K562 treated with DMSO at 1 percent for 48 hours (cell line): ENCODE measurements around the gene UBA1. TPM values are rescaled to one million over a fixed set of nuclear protein-coding genes. Genes with fewer than 3 reads are reported as not detected.

Source experiments
- total RNA-seq: library from RNA; unstranded; fragments of 300-600 nt; gene quantifications from 2 replicates; pipeline ENCODE4 v1.2.3, GENCODE V29; 2022; ENCODE audit warnings: low replicate concordance; ENCODE audit errors: extremely low read depth

UBA1 gene
- 274 TPM in 1 of 2 replicates, not detected in the other for total RNA-seq

GRCh38 chrX:47193475-47194193 lies at the start of gene UBA1:
Gene UBA1 (plus strand): TSS chrX:47193829. CDS start chrX:47198803, 4,974 bp downstream.

GRCh38 chrX:47144626-47145394 lies 48.8 kb upstream of the UBA1 start, which contains the start of the genes NDUFB11 and RBM10:
Gene NDUFB11 (minus strand): TSS chrX:47144702. CDS start chrX:47144679, 23 bp downstream.
Gene RBM10 (plus strand): TSS chrX:47145221. CDS start chrX:47147482, 2,261 bp downstream.

GRCh38 chrX:47218280-47218919 lies 24.8 kb downstream of the UBA1 start, which contains the start of gene CDK16:
Gene CDK16 (plus strand): TSS chrX:47218681. CDS start chrX:47223558, 4,877 bp downstream.

GRCh38 chrX:47232803-47233332 lies 39.2 kb downstream of the UBA1 start, which contains the start of gene USP11:
Gene USP11 (plus strand): TSS chrX:47233009. CDS start chrX:47233044, 35 bp downstream.

Other genes with a start within 250 kb of the UBA1 start
- not detected in 2 replicates for gene RGN, start 115.4 kb upstream of the UBA1 start, total RNA-seq
- gene NDUFB11, start 49.1 kb upstream of the UBA1 start, total RNA-seq, result not detected in 2 replicates
- gene RBM10, start 48.6 kb upstream of the UBA1 start, total RNA-seq, result not detected in 2 replicates
- gene CDK16, start 24.9 kb downstream of the UBA1 start, total RNA-seq, result not detected in 2 replicates
- not detected in 2 replicates for gene USP11, start 39.2 kb downstream of the UBA1 start, total RNA-seq
- not detected in 2 replicates for gene ZNF157, start 176.7 kb downstream of the UBA1 start, total RNA-seq